ENCODE measurements around the gene TMEM184B.

DNA sequence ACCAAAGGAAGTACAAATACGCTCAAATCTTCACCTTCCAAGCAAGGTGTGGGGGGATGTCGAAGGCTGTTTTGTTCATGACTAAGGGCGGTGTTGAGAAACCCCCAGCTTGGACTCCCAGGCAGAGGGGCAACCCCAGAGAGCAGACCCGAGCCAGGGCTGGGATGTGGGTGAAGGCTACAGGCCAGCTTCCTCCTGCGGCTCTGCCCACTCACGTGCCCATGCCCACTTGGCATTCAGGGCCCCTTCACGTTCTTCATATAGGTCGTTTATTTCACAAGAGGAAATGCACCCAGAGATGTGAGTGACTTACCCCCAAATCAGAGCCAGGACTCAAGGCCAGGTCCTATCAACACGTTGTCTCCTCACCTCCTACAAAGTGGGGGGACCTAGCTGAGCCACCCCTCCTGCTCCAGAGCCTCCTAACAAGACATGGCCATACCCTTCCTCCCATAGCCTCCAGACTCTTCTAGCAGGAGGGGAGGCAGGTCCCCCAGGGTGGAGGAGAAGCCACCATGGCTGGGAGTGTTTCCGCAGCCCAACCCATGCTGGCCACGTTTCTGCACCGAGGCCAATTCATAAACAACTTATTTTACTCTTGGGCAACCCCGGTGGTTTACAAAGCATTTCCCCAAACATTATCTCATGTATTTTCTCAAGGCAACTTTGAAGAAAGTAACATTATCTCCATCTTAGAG is 22.0 kb downstream of the TMEM184B start:
- TF ChIP-seq POLR2A (IDR thresholded peaks at IDR 0.05) (no peak), CTCF (IDR thresholded peaks at IDR 0.05) (no peak)
